ENCODE results near the gene HAPLN2. TPM values are rescaled to one million over a fixed set of nuclear protein-coding genes. Genes with fewer than 3 reads are reported as not detected.

HAPLN2 gene
- total RNA-seq, 2 experiments from 2014 or later = not detected

- DNase-seq (no peak), ATAC-seq (no peak)
- Mint-ChIP-seq H3K4me1 (ENCODE audit: low read depth) (no peaks in the 10 kb centered on the region), H3K36me3 (ENCODE audit: low read depth) (no peaks in the 10 kb centered on the region), H3K27ac (no peak overlapping the region), H3K9me3 (no peaks in the 10 kb centered on the region), H3K4me3 (no peak overlapping the region), H3K27me3 (peaks cover 17% of the 10 kb centered on the region)
- TF ChIP-seq, protein P1, sequence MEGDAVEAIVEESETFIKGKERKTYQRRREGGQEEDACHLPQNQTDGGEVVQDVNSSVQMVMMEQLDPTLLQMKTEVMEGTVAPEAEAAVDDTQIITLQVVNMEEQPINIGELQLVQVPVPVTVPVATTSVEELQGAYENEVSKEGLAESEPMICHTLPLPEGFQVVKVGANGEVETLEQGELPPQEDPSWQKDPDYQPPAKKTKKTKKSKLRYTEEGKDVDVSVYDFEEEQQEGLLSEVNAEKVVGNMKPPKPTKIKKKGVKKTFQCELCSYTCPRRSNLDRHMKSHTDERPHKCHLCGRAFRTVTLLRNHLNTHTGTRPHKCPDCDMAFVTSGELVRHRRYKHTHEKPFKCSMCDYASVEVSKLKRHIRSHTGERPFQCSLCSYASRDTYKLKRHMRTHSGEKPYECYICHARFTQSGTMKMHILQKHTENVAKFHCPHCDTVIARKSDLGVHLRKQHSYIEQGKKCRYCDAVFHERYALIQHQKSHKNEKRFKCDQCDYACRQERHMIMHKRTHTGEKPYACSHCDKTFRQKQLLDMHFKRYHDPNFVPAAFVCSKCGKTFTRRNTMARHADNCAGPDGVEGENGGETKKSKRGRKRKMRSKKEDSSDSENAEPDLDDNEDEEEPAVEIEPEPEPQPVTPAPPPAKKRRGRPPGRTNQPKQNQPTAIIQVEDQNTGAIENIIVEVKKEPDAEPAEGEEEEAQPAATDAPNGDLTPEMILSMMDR (IDR thresholded peaks at IDR 0.05) = no peak
- POLR2A ChIA-PET = interaction anchor here (1.3 kb wide), 1 partner anchor 13 kb away, joined by 3 read pairs; no protein-coding TSS in a partner anchor
- CTCF ChIA-PET = interaction anchor here (0.9 to 1.5 kb wide), 3 partner anchors 19 to 44 kb away, joined by 3 to 8 read pairs (median 5); no protein-coding TSS in a partner anchor
- intact Hi-C loops (cut with micrococcal nuclease) = no loop called here
Observed at GRCh38 chr1:156670791-156671190, 51.6 kb downstream of the HAPLN2 start.

DNA sequence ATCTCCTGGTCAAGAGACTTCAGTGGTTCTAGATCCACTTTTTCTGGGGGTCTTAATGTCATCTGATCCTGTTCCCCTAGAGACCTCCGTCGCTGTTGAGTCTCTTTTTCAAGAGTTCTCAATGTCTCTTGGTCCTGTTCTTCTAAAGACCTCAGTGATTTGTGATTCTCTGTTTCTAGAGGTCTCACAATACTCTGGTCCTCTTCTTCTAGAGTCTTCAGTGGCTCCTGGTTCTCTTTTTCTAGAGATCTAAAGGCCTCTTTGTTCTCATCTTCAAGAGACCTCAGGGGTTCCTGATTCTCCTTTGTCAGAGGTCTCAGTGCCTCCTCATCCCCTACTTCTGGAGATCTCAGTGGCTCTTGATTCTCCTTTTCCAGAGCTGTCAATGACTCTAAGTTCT lies 52.6 kb downstream of the HAPLN2 start:
- Mint-ChIP-seq H3K9me3 (no peaks in the 10 kb centered on the region), H3K4me1 (ENCODE audit: low read depth) (no peaks in the 10 kb centered on the region), H3K27ac (no peak overlapping the region), H3K27me3 (peaks cover 22% of the 10 kb centered on the region), H3K36me3 (ENCODE audit: low read depth) (no peaks in the 10 kb centered on the region), H3K4me3 (no peak overlapping the region)
- TF ChIP-seq, protein P1 (IDR thresholded peaks at IDR 0.05) = no peak
- intact Hi-C loops (cut with micrococcal nuclease) = no loop called here
- DNase-seq (no peak), ATAC-seq (no peak)
- CTCF ChIA-PET = interaction anchor here (1.5 to 3.2 kb wide), 3 partner anchors 11 to 55 kb away, joined by 7 to 16 read pairs (median 8); no protein-coding TSS in a partner anchor
- POLR2A ChIA-PET = interaction anchor here (0.8 kb wide), 1 partner anchor 11 kb away, joined by 4 read pairs; no protein-coding TSS in a partner anchor

GRCh38 chr1:156673387-156674121 lies 54.3 kb downstream of the HAPLN2 start:
- POLR2A ChIA-PET = interaction anchor here (1.4 to 2.8 kb wide), 2 partner anchors 12 to 14 kb away, joined by 3 to 12 read pairs; no protein-coding TSS in a partner anchor
- no peak for DNase-seq
- intact Hi-C loops (cut with micrococcal nuclease) = no loop called here
- H3K36me3 Mint-ChIP-seq (ENCODE audit: low read depth) = no peaks in the 10 kb centered on the region
- peaks cover 39% of the 10 kb centered on the region for H3K27me3 Mint-ChIP-seq
- no peak overlapping the region for H3K4me3 Mint-ChIP-seq
- no peak for ATAC-seq
- H3K4me1 Mint-ChIP-seq (ENCODE audit: low read depth) = peaks cover 14% of the 10 kb centered on the region
- TF ChIP-seq, protein P1 (IDR thresholded peaks at IDR 0.05) = no peak
- H3K27ac Mint-ChIP-seq = no peak overlapping the region
- no peaks in the 10 kb centered on the region for H3K9me3 Mint-ChIP-seq
- CTCF ChIA-PET = interaction anchor here (0.7 to 3.2 kb wide), 4 partner anchors 12 to 92 kb away, joined by 3 to 16 read pairs (median 4); no protein-coding TSS in a partner anchor

Other genes with a start within 250 kb of the HAPLN2 start
- gene MEF2D, start 118.6 kb upstream of the HAPLN2 start, total RNA-seq = 10 to 100 TPM; 35.3 to 35.8 TPM
- 10 to 100 TPM; 14.4 to 14.9 TPM for gene IQGAP3, start 46.9 kb upstream of the HAPLN2 start, total RNA-seq
- 10 to 100 TPM; 19.8 to 20.2 TPM for gene TTC24, start 39.7 kb upstream of the HAPLN2 start, total RNA-seq
- 10 to 100 TPM; 65.4 to 68.6 TPM for gene NAXE, start 27.6 kb upstream of the HAPLN2 start, total RNA-seq
- 10 to 100 TPM; 50.7 to 51.0 TPM for gene GPATCH4, start 17.9 kb upstream of the HAPLN2 start, total RNA-seq
- gene BCAN, start 22.7 kb downstream of the HAPLN2 start, total RNA-seq = not detected
- not detected for gene NES, start 58.0 kb downstream of the HAPLN2 start, total RNA-seq
- under 1 TPM; 0.78 to 0.90 TPM for gene CRABP2, start 86.2 kb downstream of the HAPLN2 start, total RNA-seq
- gene METTL25B, start 109.1 kb downstream of the HAPLN2 start, total RNA-seq = 10 to 100 TPM; 32.3 to 32.5 TPM
- 10 to 100 TPM; 40.6 to 44.5 TPM for gene ISG20L2, start 109.4 kb downstream of the HAPLN2 start, total RNA-seq
- 10 to 100 TPM; 84.2 to 93.6 TPM for gene MRPL24, start 121.7 kb downstream of the HAPLN2 start, total RNA-seq
- gene HDGF, start 132.3 kb downstream of the HAPLN2 start, total RNA-seq = 100 to 1,000 TPM; 232 to 235 TPM
- 10 to 100 TPM; 69.8 to 70.6 TPM for gene PRCC, start 148.1 kb downstream of the HAPLN2 start, total RNA-seq
- 100 to 1,000 TPM; 297 to 315 TPM for gene SH2D2A, start 197.4 kb downstream of the HAPLN2 start, total RNA-seq
- gene INSRR, start 239.7 kb downstream of the HAPLN2 start, total RNA-seq = under 1 TPM; 0.47 to 0.54 TPM
- 10 to 100 TPM; 23.5 to 25.9 TPM for gene NTRK1, start 241.4 kb downstream of the HAPLN2 start, total RNA-seq